SU-DHL-6 (cell line): Measurements from ENCODE around the gene NOTUM.

Source experiments
- H2AFZ ChIP-seq: fragments of 200-600 bp; sonication (generic); 2 replicates; pipeline ENCODE4 v1.6.1; 2014; ENCODE audit warnings: low read depth, mild to moderate bottlenecking, moderate library complexity, mixed read lengths, antibody characterized with exemption, low read length; ENCODE audit not compliant: severe bottlenecking
- H3F3A ChIP-seq: fragments of 200-600 bp; shearing (Covaris generic); 2 replicates; pipeline ENCODE4 v1.6.0; 2016; ENCODE audit warnings: antibody characterized with exemption, mild to moderate bottlenecking; ENCODE audit not compliant: insufficient read depth
- H3K27ac ChIP-seq: fragments of 200-600 bp; sonication (generic); 2 replicates; pipeline ENCODE4 v1.5.1; 2016; ENCODE audit warnings: low read depth, mild to moderate bottlenecking, low read length, moderate library complexity, mixed read lengths
- H3K27me3 ChIP-seq: fragments of 200-600 bp; sonication (generic), shearing (Covaris generic); 2 replicates; pipeline ENCODE4 v1.6.0; 2014; ENCODE audit warnings: mild to moderate bottlenecking, low read length
- H3K36me3 ChIP-seq: fragments of 200-600 bp; sonication (generic); 2 replicates; pipeline ENCODE4 v1.6.1; 2014; ENCODE audit warnings: mild to moderate bottlenecking, low read length, mixed read lengths
- H3K4me2 ChIP-seq: fragments of 300-600, 200-600 bp; shearing (Covaris generic), sonication (generic); 2 replicates; pipeline ENCODE4 v1.6.0; 2014; ENCODE audit warnings: low read length, low read depth, mild to moderate bottlenecking; ENCODE audit not compliant: poor library complexity, severe bottlenecking
- H3K4me3 ChIP-seq: fragments of 200-600 bp; sonication (generic); 2 replicates; pipeline ENCODE4 v1.5.1; 2014; ENCODE audit warnings: antibody characterized with exemption, low read length, mild to moderate bottlenecking, mixed read lengths; ENCODE audit not compliant: insufficient read depth, poor library complexity, severe bottlenecking
- H3K79me2 ChIP-seq: fragments of 200-600 bp; sonication (generic); 2 replicates; pipeline ENCODE4 v1.6.1; 2014; ENCODE audit warnings: mild to moderate bottlenecking, low read length, moderate library complexity; ENCODE audit not compliant: insufficient read depth
- H3K9ac ChIP-seq: fragments of 200-600 bp; sonication (generic); 2 replicates; pipeline ENCODE4 v1.7.0; 2014; ENCODE audit warnings: mild to moderate bottlenecking, low read length
- H3K9me2 ChIP-seq: fragments of 200-600 bp; sonication (generic); replicated peaks from 2 replicates; pipeline ENCODE4 v1.6.1; 2014; ENCODE audit warnings: low read length; ENCODE audit not compliant: insufficient read depth
- H3K9me3 ChIP-seq: fragments of 200-600 bp; sonication (generic); 2 replicates; pipeline ENCODE4 v1.6.1; 2014; ENCODE audit warnings: low read length, mixed read lengths; ENCODE audit not compliant: insufficient read depth
- H4K20me1 ChIP-seq: fragments of 200-600 bp; sonication (generic); 2 replicates; pipeline ENCODE4 v1.6.1; 2014; ENCODE audit warnings: low read depth, mild to moderate bottlenecking, antibody characterized with exemption, low read length, moderate library complexity, mixed read lengths
- EZH2phosphoT487 ChIP-seq: fragments of 200-600 bp; sonication (generic), shearing (Covaris generic); conservative IDR thresholded peaks from 2 replicates; pipeline ENCODE4 v1.6.1; 2018; ENCODE audit warnings: mild to moderate bottlenecking, antibody characterized with exemption, low read length, moderate library complexity, mixed read lengths
- TF ChIP-seq, protein P1 (sequence below): fragments of 200-600 bp; sonication (generic); IDR thresholded peaks from one replicate; pipeline ENCODE4 v1.5.1; 2017; ENCODE audit warnings: antibody characterized with exemption, mild to moderate bottlenecking, low read length, moderate library complexity; ENCODE audit not compliant: insufficient read depth, poor library complexity, severe bottlenecking

NOTUM gene

GRCh38 chr17:81967533-81968395 is 6.8 kb upstream of the NOTUM start:
- Histone ChIP-seq H3K9ac (peak overlapping the region; percentile 57), H3K79me2 (no peaks in the 10 kb centered on the region), H3K9me3 (no peaks in the 10 kb centered on the region), H3F3A (peaks cover 33% of the 10 kb centered on the region), H3K9me2 (no peaks in the 10 kb centered on the region), H3K27me3 (no peaks in the 10 kb centered on the region), H3K27ac (peak overlapping the region; percentile 75), H3K36me3 (no peaks in the 10 kb centered on the region), H4K20me1 (no peaks in the 10 kb centered on the region), H3K4me2 (peak overlapping the region; percentile 57), H3K4me3 (peak overlapping the region; percentile 37), H2AFZ (peak overlapping the region; percentile 15)
- TF ChIP-seq, protein P1, sequence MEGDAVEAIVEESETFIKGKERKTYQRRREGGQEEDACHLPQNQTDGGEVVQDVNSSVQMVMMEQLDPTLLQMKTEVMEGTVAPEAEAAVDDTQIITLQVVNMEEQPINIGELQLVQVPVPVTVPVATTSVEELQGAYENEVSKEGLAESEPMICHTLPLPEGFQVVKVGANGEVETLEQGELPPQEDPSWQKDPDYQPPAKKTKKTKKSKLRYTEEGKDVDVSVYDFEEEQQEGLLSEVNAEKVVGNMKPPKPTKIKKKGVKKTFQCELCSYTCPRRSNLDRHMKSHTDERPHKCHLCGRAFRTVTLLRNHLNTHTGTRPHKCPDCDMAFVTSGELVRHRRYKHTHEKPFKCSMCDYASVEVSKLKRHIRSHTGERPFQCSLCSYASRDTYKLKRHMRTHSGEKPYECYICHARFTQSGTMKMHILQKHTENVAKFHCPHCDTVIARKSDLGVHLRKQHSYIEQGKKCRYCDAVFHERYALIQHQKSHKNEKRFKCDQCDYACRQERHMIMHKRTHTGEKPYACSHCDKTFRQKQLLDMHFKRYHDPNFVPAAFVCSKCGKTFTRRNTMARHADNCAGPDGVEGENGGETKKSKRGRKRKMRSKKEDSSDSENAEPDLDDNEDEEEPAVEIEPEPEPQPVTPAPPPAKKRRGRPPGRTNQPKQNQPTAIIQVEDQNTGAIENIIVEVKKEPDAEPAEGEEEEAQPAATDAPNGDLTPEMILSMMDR: no peak
- TF ChIP-seq EZH2phosphoT487: no peak

DNA sequence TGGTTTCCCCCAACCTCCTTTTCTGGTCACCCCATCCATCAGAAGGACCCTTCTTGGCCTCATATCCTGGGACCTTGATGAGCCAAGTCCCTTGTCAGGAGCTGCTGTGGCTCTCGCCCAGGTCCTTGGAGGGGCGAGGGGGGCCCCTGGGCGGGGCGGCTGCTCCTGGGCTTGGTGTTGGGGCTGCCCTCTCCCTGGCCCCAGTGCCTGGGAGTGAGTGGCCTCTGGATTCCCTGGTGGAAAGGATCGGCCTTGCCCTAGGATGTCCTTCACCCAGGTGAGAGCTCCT is 6.2 kb upstream of the NOTUM start:
- H3K4me2 ChIP-seq: peak overlapping the region; percentile 57
- peak overlapping the region; percentile 37 for H3K4me3 ChIP-seq
- no peak for TF ChIP-seq EZH2phosphoT487
- TF ChIP-seq, protein P1: no peak
- no peaks in the 10 kb centered on the region for H3K79me2 ChIP-seq
- H3K36me3 ChIP-seq: no peaks in the 10 kb centered on the region
- H3K27me3 ChIP-seq: no peaks in the 10 kb centered on the region
- no peaks in the 10 kb centered on the region for H3K9me3 ChIP-seq
- no peaks in the 10 kb centered on the region for H4K20me1 ChIP-seq
- H3K9me2 ChIP-seq: no peaks in the 10 kb centered on the region
- H3K9ac ChIP-seq: peak overlapping the region; percentile 57
- peaks cover 33% of the 10 kb centered on the region for H3F3A ChIP-seq
- H2AFZ ChIP-seq: peak overlapping the region; percentile 15
- H3K27ac ChIP-seq: peak overlapping the region; percentile 75

GRCh38 chr17:81966343-81967243 is 5.6 kb upstream of the NOTUM start:
- H3K4me3 ChIP-seq: peak overlapping the region; percentile 37
- peak overlapping the region; percentile 57 for H3K9ac ChIP-seq
- no peaks in the 10 kb centered on the region for H3K27me3 ChIP-seq
- H3K9me3 ChIP-seq: no peaks in the 10 kb centered on the region
- peak overlapping the region; percentile 75 for H3K27ac ChIP-seq
- peaks cover 33% of the 10 kb centered on the region for H3F3A ChIP-seq
- no peaks in the 10 kb centered on the region for H3K9me2 ChIP-seq
- peak overlapping the region; percentile 57 for H3K4me2 ChIP-seq
- H4K20me1 ChIP-seq: no peaks in the 10 kb centered on the region
- no peaks in the 10 kb centered on the region for H3K36me3 ChIP-seq
- TF ChIP-seq, protein P1: no peak
- no peak for TF ChIP-seq EZH2phosphoT487
- no peaks in the 10 kb centered on the region for H3K79me2 ChIP-seq
- H2AFZ ChIP-seq: no peak overlapping the region
